NB4 (cell line): Measurements from ENCODE around the gene TRIM6.

ENCODE experiments used
- CTCF ChIP-seq: IDR thresholded peaks from one replicate; pipeline ENCODE4 v1.5.1; 2012; ENCODE audit warnings: low read depth, low read length
- MYC ChIP-seq: IDR thresholded peaks from 2 replicates; pipeline ENCODE4 v1.6.1; 2011; ENCODE audit warnings: low read depth, low read length
- POLR2A ChIP-seq: IDR thresholded peaks from 2 replicates; pipeline ENCODE4 v1.6.1; 2011; ENCODE audit warnings: mild to moderate bottlenecking; ENCODE audit not compliant: insufficient read length; ENCODE audit errors: extremely low read depth

- no peak for TF ChIP-seq CTCF
- no peak for TF ChIP-seq POLR2A
- TF ChIP-seq MYC = no peak
These were observed 15.4 kb upstream of the TRIM6 start for GRCh38 chr11:5581014-5581413.
